ENCODE results near the gene ITGA2. TPM values are rescaled to one million over a fixed set of nuclear protein-coding genes. Genes with fewer than 3 reads are reported as not detected.
"Not testable (repeated sequence)": the region's sequence is repeated elsewhere in the genome, so short reads cannot be mapped to it uniquely, and the experiment has no call there.

The ITGA2 gene
- 13.0 TPM for total RNA-seq

GRCh38 chr5:52989025-52989780, at the start of gene ITGA2:
Gene ITGA2 (plus strand): TSS chr5:52989352. CDS start chr5:52989469, 117 bp downstream.
- DNase-seq (ENCODE audit: low spot score), result peak; percentile 38

- no peak for DNase-seq (ENCODE audit: low spot score)
These were observed 45.9 kb upstream of the ITGA2 start for GRCh38 chr5:52943285-52943684.

GRCh38 chr5:52943808-52944207, 45.3 kb upstream of the ITGA2 start:
- DNase-seq (ENCODE audit: low spot score), result no peak

GRCh38 chr5:52945040-52945439, 44.1 kb upstream of the ITGA2 start:
- no peak for DNase-seq (ENCODE audit: low spot score)

GRCh38 chr5:52947208-52947607, 41.9 kb upstream of the ITGA2 start:
- DNase-seq (ENCODE audit: low spot score), result no peak

- DNase-seq (ENCODE audit: low spot score), result no peak
These were observed 41.3 kb upstream of the ITGA2 start for GRCh38 chr5:52947851-52948250.

GRCh38 chr5:52948418-52949076, 40.6 kb upstream of the ITGA2 start:
- DNase-seq (ENCODE audit: low spot score), result peak; percentile 70

GRCh38 chr5:52950686-52951085, 38.5 kb upstream of the ITGA2 start:
- no peak for DNase-seq (ENCODE audit: low spot score)

GRCh38 chr5:52952483-52952882, 36.7 kb upstream of the ITGA2 start:
- no peak for DNase-seq (ENCODE audit: low spot score)

- DNase-seq (ENCODE audit: low spot score), result no peak
These were observed 33.1 kb upstream of the ITGA2 start for GRCh38 chr5:52956014-52956413.

GRCh38 chr5:52956915-52957747, 32.0 kb upstream of the ITGA2 start:
- DNase-seq (ENCODE audit: low spot score), result no peak

- DNase-seq (ENCODE audit: low spot score), result no peak
These were observed 27.9 kb upstream of the ITGA2 start for GRCh38 chr5:52961274-52961681.

- no peak for DNase-seq (ENCODE audit: low spot score)
These were observed 25.5 kb upstream of the ITGA2 start for GRCh38 chr5:52963636-52964035.

- DNase-seq (ENCODE audit: low spot score), result no peak
These were observed 25.0 kb upstream of the ITGA2 start for GRCh38 chr5:52964138-52964537.

GRCh38 chr5:52976157-52976556, 13.0 kb upstream of the ITGA2 start:
- DNase-seq (ENCODE audit: low spot score), result not testable (repeated sequence)

- no peak for DNase-seq (ENCODE audit: low spot score)
These were observed 11.8 kb upstream of the ITGA2 start for GRCh38 chr5:52977264-52977897.

GRCh38 chr5:52981507-52981906, 7.6 kb upstream of the ITGA2 start:
- no peak for DNase-seq (ENCODE audit: low spot score)

GRCh38 chr5:52983731-52984636, 5.2 kb upstream of the ITGA2 start:
- DNase-seq (ENCODE audit: low spot score), result no peak

- DNase-seq (ENCODE audit: low spot score), result no peak
These were observed 3.8 kb upstream of the ITGA2 start for GRCh38 chr5:52985306-52985705.

- no peak for DNase-seq (ENCODE audit: low spot score)
These were observed 1.3 kb upstream of the ITGA2 start for GRCh38 chr5:52987711-52988331.
